OCI-LY1 (cell line): ENCODE data around the gene TEK.

Source experiments
- H2AFZ ChIP-seq: fragments of 200-600 bp; sonication (generic), shearing (Covaris generic); 2 replicates; pipeline ENCODE4 v1.6.0; 2014; ENCODE audit warnings: antibody characterized with exemption, mild to moderate bottlenecking, low read length
- H3F3A ChIP-seq: fragments of 200-600 bp; sonication (generic), shearing (Covaris generic); 2 replicates; pipeline ENCODE4 v1.6.0; 2014; ENCODE audit warnings: mild to moderate bottlenecking, antibody characterized with exemption, low read length, moderate library complexity; ENCODE audit not compliant: insufficient read depth
- H3K27ac ChIP-seq: fragments of 200-600 bp; sonication (generic); 2 replicates; pipeline ENCODE4 v1.5.1; 2014; ENCODE audit warnings: low read length, mixed run types, mild to moderate bottlenecking, low read depth; ENCODE audit not compliant: poor library complexity, severe bottlenecking
- H3K27me3 ChIP-seq: fragments of 200-600 bp; sonication (generic); 2 replicates; pipeline ENCODE4 v1.6.0; 2014; ENCODE audit warnings: antibody characterized with exemption, mild to moderate bottlenecking, low read length, moderate library complexity; ENCODE audit not compliant: insufficient read depth
- H3K36me3 ChIP-seq: fragments of 200-600 bp; sonication (generic); 2 replicates; pipeline ENCODE4 v1.6.1; 2014; ENCODE audit warnings: mild to moderate bottlenecking, antibody characterized with exemption, low read length, moderate library complexity, mixed read lengths; ENCODE audit not compliant: insufficient read depth
- H3K4me1 ChIP-seq: fragments of 200-600 bp; sonication (generic); 2 replicates; pipeline ENCODE4 v1.5.1; 2014; ENCODE audit warnings: mild to moderate bottlenecking, low read length, moderate library complexity; ENCODE audit not compliant: insufficient read depth, severe bottlenecking
- H3K4me2 ChIP-seq: fragments of 200-600 bp; sonication (generic), shearing (Covaris generic); 2 replicates; pipeline ENCODE4 v1.6.1; 2014; ENCODE audit warnings: low read length
- H3K4me3 ChIP-seq: fragments of 200-600 bp; sonication (generic); 2 replicates; pipeline ENCODE4 v1.5.1; 2014; ENCODE audit warnings: low read length, low read depth, mild to moderate bottlenecking, mixed read lengths; ENCODE audit not compliant: poor library complexity, severe bottlenecking
- H3K79me2 ChIP-seq: fragments of 200-600 bp; shearing (Covaris generic); 2 replicates; pipeline ENCODE4 v1.6.1; 2016; ENCODE audit warnings: mixed run types, low read length, mixed read lengths; ENCODE audit not compliant: insufficient read depth
- H3K9ac ChIP-seq: fragments of 200-600 bp; sonication (generic), shearing (Covaris generic); 2 replicates; pipeline ENCODE4 v1.6.1; 2014; ENCODE audit warnings: mild to moderate bottlenecking, low read length, mixed read lengths
- H3K9me2 ChIP-seq: fragments of 200-600 bp; sonication (generic), shearing (Covaris generic); 2 replicates; pipeline ENCODE4 v1.6.1; 2014; ENCODE audit warnings: low read depth, mild to moderate bottlenecking, low read length, mixed read lengths
- H3K9me3 ChIP-seq: fragments of 200-600 bp; shearing (Covaris generic); 2 replicates; pipeline ENCODE4 v1.6.1; 2014; ENCODE audit warnings: low read length, mixed read lengths
- H4K20me1 ChIP-seq: fragments of 200-600 bp; sonication (generic), shearing (Covaris generic); 2 replicates; pipeline ENCODE4 v1.6.0; 2016; ENCODE audit warnings: mild to moderate bottlenecking, low read length; ENCODE audit not compliant: insufficient read depth
- CTCF ChIP-seq: fragments of 200-600 bp; sonication (generic), shearing (Covaris generic); IDR thresholded peaks from 2 replicates; pipeline ENCODE4 v1.5.1; 2017; ENCODE audit warnings: mild to moderate bottlenecking, antibody characterized with exemption, low read length, moderate library complexity, mixed read lengths
- EZH2 ChIP-seq: fragments of 200-600 bp; sonication (generic), shearing (Covaris generic); IDR thresholded peaks from 2 replicates; pipeline ENCODE4 v1.8.0; 2017; ENCODE audit warnings: borderline replicate concordance, mixed run types, mild to moderate bottlenecking, antibody characterized with exemption, low read length, moderate library complexity, mixed read lengths

Gene TEK

GRCh38 chr9:27149651-27150050 lies 40.6 kb downstream of the TEK start:
- H3K27ac ChIP-seq = no peak overlapping the region
- H3K4me1 ChIP-seq = no peaks in the 10 kb centered on the region
- H3F3A ChIP-seq = no peaks in the 10 kb centered on the region
- TF ChIP-seq EZH2 = no peak
- no peaks in the 10 kb centered on the region for H3K9me2 ChIP-seq
- H3K4me2 ChIP-seq = no peak overlapping the region
- no peak overlapping the region for H3K4me3 ChIP-seq
- no peaks in the 10 kb centered on the region for H3K9me3 ChIP-seq
- H3K79me2 ChIP-seq = no peaks in the 10 kb centered on the region
- no peaks in the 10 kb centered on the region for H4K20me1 ChIP-seq
- H3K27me3 ChIP-seq = no peaks in the 10 kb centered on the region
- H2AFZ ChIP-seq = no peak overlapping the region
- H3K9ac ChIP-seq = no peak overlapping the region
- no peaks in the 10 kb centered on the region for H3K36me3 ChIP-seq

- H3K79me2 ChIP-seq = no peaks in the 10 kb centered on the region
- H3K27me3 ChIP-seq = no peaks in the 10 kb centered on the region
- TF ChIP-seq EZH2 (no peak), CTCF (no peak)
- no peaks in the 10 kb centered on the region for H3K9me3 ChIP-seq
- no peak overlapping the region for H3K4me2 ChIP-seq
- H2AFZ ChIP-seq = no peak overlapping the region
- no peak overlapping the region for H3K9ac ChIP-seq
- no peak overlapping the region for H3K4me3 ChIP-seq
- no peaks in the 10 kb centered on the region for H4K20me1 ChIP-seq
- H3K4me1 ChIP-seq = no peaks in the 10 kb centered on the region
- no peaks in the 10 kb centered on the region for H3F3A ChIP-seq
- no peak overlapping the region for H3K27ac ChIP-seq
- H3K36me3 ChIP-seq = no peaks in the 10 kb centered on the region
- no peaks in the 10 kb centered on the region for H3K9me2 ChIP-seq
Observed at GRCh38 chr9:27150746-27151406, 41.9 kb downstream of the TEK start.

GRCh38 chr9:27151693-27152404 lies 42.8 kb downstream of the TEK start:
- no peak overlapping the region for H2AFZ ChIP-seq
- no peak overlapping the region for H3K9ac ChIP-seq

More at GRCh38 chr9:27151693-27152404, 42.8 kb downstream of the TEK start:
- no peaks in the 10 kb centered on the region for H4K20me1 ChIP-seq
- no peaks in the 10 kb centered on the region for H3K4me1 ChIP-seq
- H3K9me3 ChIP-seq = no peaks in the 10 kb centered on the region
- no peak overlapping the region for H3K4me3 ChIP-seq
- no peak overlapping the region for H3K27ac ChIP-seq
- no peaks in the 10 kb centered on the region for H3K36me3 ChIP-seq
- TF ChIP-seq CTCF (no peak), EZH2 (no peak)
- no peaks in the 10 kb centered on the region for H3K27me3 ChIP-seq
- H3K9me2 ChIP-seq = no peaks in the 10 kb centered on the region
- H3F3A ChIP-seq = no peaks in the 10 kb centered on the region
- no peaks in the 10 kb centered on the region for H3K79me2 ChIP-seq
- H3K4me2 ChIP-seq = no peak overlapping the region
